K562 (cell line): ENCODE data around the gene EZH1. TPM values are rescaled to one million over a fixed set of nuclear protein-coding genes. Genes with fewer than 3 reads are reported as not detected.
A peak's percentile ranks its signal among the peaks of the same experiment; 100 is the strongest.

Experiments used
- ARID4B ChIP-seq: sonication (generic); formaldehyde crosslinking; IDR thresholded peaks from 2 replicates; pipeline ENCODE4 v1.8.0; 2022; ENCODE audit warnings: mild to moderate bottlenecking, missing genetic modification reagents
- CHD4 ChIP-seq: fragments of 200-600 bp; sonication (generic); IDR thresholded peaks from 3 replicates; pipeline ENCODE4 v1.6.1; 2012; ENCODE audit warnings: low read depth, mild to moderate bottlenecking, mixed read lengths, low read length, inconsistent platforms; ENCODE audit not compliant: insufficient read depth, insufficient replicate concordance, poor library complexity, severe bottlenecking
- CREM ChIP-seq: IDR thresholded peaks from 2 replicates; pipeline ENCODE4 v1.6.1; 2014; ENCODE audit warnings: antibody characterized with exemption, low read depth
- CSDE1 ChIP-seq, 2 experiments: fragments of 450-650 bp; IDR thresholded peaks; 2 replicates each; pipeline ENCODE4 v1.6.1; 2016; ENCODE audit warnings: mild to moderate bottlenecking in 1 of 2
- FOXP4 ChIP-seq: sonication (generic); formaldehyde crosslinking; IDR thresholded peaks from 2 replicates; pipeline ENCODE4 v1.8.0; 2022; ENCODE audit warnings: mild to moderate bottlenecking, missing genetic modification reagents, borderline replicate concordance
- GATA2 ChIP-seq: sonication (generic); formaldehyde crosslinking; IDR thresholded peaks from 2 replicates; pipeline ENCODE4 v1.4.0; 2020; ENCODE audit warnings: mild to moderate bottlenecking, missing genetic modification reagents
- IRF1 ChIP-seq: sonication (generic); formaldehyde crosslinking; IDR thresholded peaks from 2 replicates; pipeline ENCODE4 v1.8.0; 2022; ENCODE audit warnings: missing genetic modification reagents, mild to moderate bottlenecking, borderline replicate concordance
- MBD2 ChIP-seq: sonication (generic); IDR thresholded peaks from 2 replicates; pipeline ENCODE4 v1.6.1; 2016; ENCODE audit warnings: low read depth, borderline replicate concordance
- PTTG1 ChIP-seq: fragments of 450-650 bp; IDR thresholded peaks from 2 replicates; pipeline ENCODE4 v1.6.1; 2016; ENCODE audit warnings: low read depth, mild to moderate bottlenecking, missing genetic modification characterization, missing compliant biosample characterization
- RBM39 ChIP-seq: fragments of 200-400 bp; formaldehyde crosslinking; optimal IDR thresholded peaks from 2 replicates; pipeline ENCODE3; 2018; ENCODE audit warnings: low read depth, low read length
- SNRNP70 ChIP-seq: fragments of 200-400 bp; formaldehyde crosslinking; optimal IDR thresholded peaks from 2 replicates; pipeline ENCODE3; 2017; ENCODE audit warnings: low read depth, low read length
- TBP ChIP-seq: optimal IDR thresholded peaks from 2 replicates; pipeline ENCODE3; 2011; ENCODE audit warnings: low read depth, low read length, improper control_type of control experiment
- TCF3 ChIP-seq: sonication (generic); formaldehyde crosslinking; IDR thresholded peaks from 2 replicates; pipeline ENCODE4 v1.4.0; 2020; ENCODE audit warnings: mild to moderate bottlenecking, missing genetic modification reagents
- TOE1 ChIP-seq, 2 experiments: fragments of 450-650 bp in 1 of 2; sonication (generic) in 1 of 2; formaldehyde crosslinking in 1 of 2; IDR thresholded peaks; 2 replicates each; pipeline versions ENCODE4 v1.7.1 to v1.8.0; 2016 to 2022; ENCODE audit warnings: borderline replicate concordance in 2 of 2, mild to moderate bottlenecking in 2 of 2, antibody characterized with exemption in 1 of 2, inconsistent platforms in 1 of 2, low read depth in 1 of 2, missing genetic modification reagents in 1 of 2, moderate library complexity in 1 of 2
- ZFP30 ChIP-seq: fragments of 250-450 bp; sonication (Bioruptor Pico); IDR thresholded peaks from 2 replicates; pipeline ENCODE4 v1.8.0; 2022; ENCODE audit warnings: moderate library complexity, mild to moderate bottlenecking, inconsistent platforms, borderline replicate concordance
- ZFP36 ChIP-seq: fragments of 150-350 bp; IDR thresholded peaks from 2 replicates; pipeline ENCODE4 v1.6.1; 2018; ENCODE audit warnings: low read length, low read depth; ENCODE audit not compliant: partially characterized antibody
- ZFX ChIP-seq: sonication (generic); formaldehyde crosslinking; IDR thresholded peaks from 2 replicates; pipeline ENCODE4 v1.8.0; 2022; ENCODE audit warnings: mild to moderate bottlenecking, missing genetic modification reagents, moderate library complexity
- ZNF124 ChIP-seq: sonication (generic); formaldehyde crosslinking; IDR thresholded peaks from 2 replicates; pipeline ENCODE4 v1.8.1; 2022; ENCODE audit warnings: missing genetic modification reagents
- ZNF76 ChIP-seq: fragments of 250-450 bp; sonication (Bioruptor Pico); IDR thresholded peaks from 2 replicates; pipeline ENCODE4 v1.4.0; 2020; ENCODE audit warnings: mild to moderate bottlenecking, moderate library complexity, borderline replicate concordance
- ZNF79 ChIP-seq: fragments of 250-450 bp; sonication (Bioruptor Pico); IDR thresholded peaks from 2 replicates; pipeline ENCODE4 v1.4.0; 2020; ENCODE audit warnings: low read depth, mild to moderate bottlenecking, moderate library complexity
- polyA plus RNA-seq, 8 experiments: library from polyadenylated mRNA; depleted of rRNA in 4 of 8; stranded (reverse) in 5 of 8; unstranded in 3 of 8; fragments of >200 nt; fragmentation: Nextera tagmentation in 2 of 8; fragmentation: Illumina TruSeq in 1 of 8; extraction: Ambion mirVana in 2 of 8; extraction: Trizol in 1 of 8; gene quantifications; 2 replicates each; pipeline versions ENCODE4 v1.2.1 to v1.2.3, GENCODE V29; 2011 to 2014; ENCODE audit warnings: inconsistent platforms in 1 of 8, missing spikeins in 1 of 8
- total RNA-seq, 7 experiments: library from RNA; depleted of rRNA in 6 of 7; stranded (reverse); fragments of >200 nt in 6 of 7; fragmentation: Illumina TruSeq in 2 of 7; extraction: Trizol in 2 of 7; gene quantifications; 2 replicates each; pipeline versions ENCODE4 v1.2.1 to v1.2.3, GENCODE V29; 2011 to 2021; ENCODE audit warnings: low replicate concordance in 1 of 7

The EZH1 gene
- total and polyA plus RNA-seq, 9 of the 15 experiments (the other 6 are each of a cell fraction or from before 2014, with no cell fraction given) = 8.6 to 40.8 (median 22.9) TPM

GRCh38 chr17:42679492-42680330 lies 65.1 kb downstream of the EZH1 start (continued):
- TF ChIP-seq TOE1 (IDR thresholded peaks at IDR 0.05; ENCODE audit: borderline replicate concordance) (0 out of 2 replicates have a peak, but pooled peaks have one; percentile 31), TOE1 (CRISPR knock-in tag; IDR thresholded peaks at IDR 0.05; ENCODE audit: borderline replicate concordance, low read depth) (peak; percentile 96), CSDE1 (IDR thresholded peaks at IDR 0.05) (no peak), FOXP4 (CRISPR knock-in tag) (peak; percentile 91; the same call in 1 of the 2 replicates), GATA2 (CRISPR knock-in tag) (no peak), ZFP30 (CRISPR knock-in tag) (no peak), TCF3 (CRISPR knock-in tag) (peak; percentile 50; the same call in 1 of the 2 replicates), ZNF124 (CRISPR knock-in tag) (no peak), ZFX (CRISPR knock-in tag) (peak; percentile 100), ZFP36 (peak; percentile 7), IRF1 (CRISPR knock-in tag) (no peak), PTTG1 (tag) (no peak), MBD2 (no peak), CHD4 (no peak), CREM (peak; percentile 49), ARID4B (CRISPR knock-in tag) (peak; percentile 97), TBP (no peak), ZNF79 (CRISPR knock-in tag) (no peak), ZNF76 (CRISPR knock-in tag) (no peak), SNRNP70 (no peak), RBM39 (no peak)
